Esophagus muscularis mucosa (tissue), 4 donors: Measurements from ENCODE around the gene PARD3B. TPM values are rescaled to one million over a fixed set of nuclear protein-coding genes. Genes with fewer than 3 reads are reported as not detected.

ENCODE experiments used
- DNase-seq: peaks from one replicate; pipeline ENCODE4 v3.0.0-alpha.2; 2017; ENCODE audit errors: extremely low spot score
- H3K27ac ChIP-seq, 4 donors: fragments of 200-600 bp; sonication (generic); replicated peaks in 1 of 4; 1 replicate in 3 of 4; 2 replicates in 1 of 4; pipeline ENCODE4 v1.5.1; 2016 to 2019; ENCODE audit warnings: mild to moderate bottlenecking in 1 of 4
- H3K27me3 ChIP-seq, 4 donors: fragments of 200-600 bp; sonication (generic); one replicate each; pipeline versions ENCODE4 v1.5.1 to v1.6.0; 2016 to 2019
- H3K36me3 ChIP-seq, 4 donors: fragments of 200-600 bp; sonication (generic); one replicate each; pipeline ENCODE4 v1.5.1; 2016 to 2019
- H3K4me1 ChIP-seq, 4 donors: fragments of 200-600 bp; sonication (generic); one replicate each; pipeline ENCODE4 v1.5.1; 2016 to 2019
- H3K4me3 ChIP-seq, 4 donors: fragments of 200-600 bp; sonication (generic); 1 replicate in 2 of 4; 2 replicates in 2 of 4; pipeline ENCODE4 v1.5.1; 2016 to 2019; ENCODE audit warnings: mild to moderate bottlenecking in 4 of 4, moderate library complexity in 1 of 4
- H3K9me3 ChIP-seq, 4 donors: fragments of 200-600 bp; sonication (generic); 1 replicate in 3 of 4; 2 replicates in 1 of 4; pipeline ENCODE4 v1.5.1; 2016 to 2019
- EP300 ChIP-seq: sonication (generic); formaldehyde crosslinking; IDR thresholded peaks from one replicate; pipeline ENCODE4 v1.6.1; 2017; ENCODE audit warnings: antibody characterized with exemption
- POLR2A ChIP-seq: fragments of 450-650 bp; IDR thresholded peaks from one replicate; pipeline ENCODE4 v1.6.1; 2017; ENCODE audit warnings: antibody characterized with exemption, moderate library complexity, mild to moderate bottlenecking, low read depth
- POLR2AphosphoS5 ChIP-seq, 2 donors: sonication (generic); formaldehyde crosslinking; IDR thresholded peaks; one replicate each; pipeline ENCODE4 v1.6.1; 2017; ENCODE audit warnings: antibody characterized with exemption in 2 of 2
- WGBS: methylation state at CpG from one replicate; pipeline ENCODE4 v1.1.5; 2018; 5-methylcytosine and 5-hydroxymethylcytosine counted together
- intact Hi-C: fragments of 100-400 bp; cut with DNase I; formaldehyde crosslinking; loops from one replicate; pipeline ENCODE4 v1.15.1; 2023
- total RNA-seq, 4 donors: library from RNA; depleted of rRNA; stranded (reverse); fragments of >200 nt; gene quantifications; one replicate each; pipeline versions ENCODE4 v1.1.0 to v1.2.1, GENCODE V29; 2016
- TF ChIP-seq, protein P1 (sequence below), 3 experiments: fragments of 200-600 bp in 2 of 3; fragments of 450-650 bp in 1 of 3; sonication (generic) in 2 of 3; IDR thresholded peaks; one replicate each; pipeline ENCODE4 v1.5.1; 2017 to 2019; ENCODE audit warnings: antibody characterized with exemption in 3 of 3, mild to moderate bottlenecking in 2 of 3, moderate library complexity in 1 of 3

Gene PARD3B
- total RNA-seq, 4 donors from 2014 or later: 24.2 to 40.8 (median 32.5) TPM

DNA sequence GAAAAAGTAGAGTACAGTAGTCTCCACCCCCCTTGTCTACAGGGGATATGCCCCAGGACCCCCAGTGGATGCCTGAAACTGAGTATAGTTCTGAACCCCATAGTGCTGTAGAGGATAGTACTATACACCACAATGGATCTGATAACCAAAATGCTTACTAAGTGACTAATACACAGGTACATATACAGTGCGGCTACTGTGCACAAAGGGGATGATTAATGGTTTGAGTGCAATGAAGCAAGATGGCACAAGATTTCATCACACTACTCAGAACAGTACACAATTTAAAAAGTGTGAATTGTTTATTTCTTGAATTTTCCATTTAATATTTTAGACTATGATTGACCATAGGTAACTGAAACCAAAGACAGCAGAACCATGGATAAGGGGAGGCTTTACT is 690.2 kb downstream of the PARD3B start:
- WGBS: 100% methylated on average over 1 of the region's 1 CpG
- Histone ChIP-seq H3K27ac (no peak overlapping the region), H3K9me3 (no peaks in the 10 kb centered on the region), H3K36me3 (peaks cover 0 to 5% (median 0%) of the 10 kb centered on the region in 4 donors), H3K4me3 (no peak overlapping the region), H3K27me3 (no peaks in the 10 kb centered on the region), H3K4me1 (no peaks in the 10 kb centered on the region)
- DNase-seq: no peak
- TF ChIP-seq POLR2A: no peak
- TF ChIP-seq POLR2AphosphoS5 (IDR thresholded peaks at IDR 0.05): no peak
- TF ChIP-seq, protein P1, sequence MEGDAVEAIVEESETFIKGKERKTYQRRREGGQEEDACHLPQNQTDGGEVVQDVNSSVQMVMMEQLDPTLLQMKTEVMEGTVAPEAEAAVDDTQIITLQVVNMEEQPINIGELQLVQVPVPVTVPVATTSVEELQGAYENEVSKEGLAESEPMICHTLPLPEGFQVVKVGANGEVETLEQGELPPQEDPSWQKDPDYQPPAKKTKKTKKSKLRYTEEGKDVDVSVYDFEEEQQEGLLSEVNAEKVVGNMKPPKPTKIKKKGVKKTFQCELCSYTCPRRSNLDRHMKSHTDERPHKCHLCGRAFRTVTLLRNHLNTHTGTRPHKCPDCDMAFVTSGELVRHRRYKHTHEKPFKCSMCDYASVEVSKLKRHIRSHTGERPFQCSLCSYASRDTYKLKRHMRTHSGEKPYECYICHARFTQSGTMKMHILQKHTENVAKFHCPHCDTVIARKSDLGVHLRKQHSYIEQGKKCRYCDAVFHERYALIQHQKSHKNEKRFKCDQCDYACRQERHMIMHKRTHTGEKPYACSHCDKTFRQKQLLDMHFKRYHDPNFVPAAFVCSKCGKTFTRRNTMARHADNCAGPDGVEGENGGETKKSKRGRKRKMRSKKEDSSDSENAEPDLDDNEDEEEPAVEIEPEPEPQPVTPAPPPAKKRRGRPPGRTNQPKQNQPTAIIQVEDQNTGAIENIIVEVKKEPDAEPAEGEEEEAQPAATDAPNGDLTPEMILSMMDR (IDR thresholded peaks at IDR 0.05): no peak
- TF ChIP-seq EP300: no peak
- intact Hi-C loops: no loop called here

DNA sequence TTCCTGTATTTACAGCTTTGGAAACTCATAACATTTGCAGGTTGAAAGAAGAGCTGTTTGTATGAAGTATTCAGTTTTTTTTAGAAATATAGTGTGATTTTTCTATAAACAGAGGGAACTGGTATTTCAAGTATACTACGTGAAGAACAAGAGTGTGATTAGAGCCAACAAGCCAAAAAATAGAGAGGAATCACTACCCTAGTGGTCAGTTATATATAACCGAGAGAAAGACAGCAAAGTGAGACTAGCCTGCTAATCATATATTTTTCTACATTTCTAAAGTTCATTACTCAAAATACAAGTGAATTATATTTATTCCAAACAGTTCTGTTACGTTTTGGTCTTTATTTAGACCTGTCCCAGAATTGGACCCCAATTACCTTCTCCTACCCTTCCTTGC is 692.2 kb downstream of the PARD3B start:
- intact Hi-C loops: no loop called here
- no peak for DNase-seq

DNA sequence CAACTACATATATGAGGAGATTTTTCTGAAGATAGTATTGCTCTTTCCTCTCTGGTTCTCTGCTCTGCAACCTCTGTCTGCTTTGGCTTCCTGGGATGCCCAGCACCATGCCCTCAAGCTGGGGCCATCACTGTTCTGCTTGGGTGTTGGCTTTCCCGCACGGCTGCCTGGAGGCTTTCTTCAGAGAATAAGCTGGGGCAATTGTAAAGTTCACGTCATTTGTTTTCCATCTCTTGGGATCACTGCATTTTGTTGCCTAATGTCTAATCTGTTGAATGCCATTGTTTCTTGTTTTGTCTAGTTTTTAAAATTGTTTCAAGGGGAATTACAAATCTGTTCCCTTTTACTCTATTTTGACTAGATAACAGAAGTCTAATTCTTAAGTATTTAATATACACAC is 699.7 kb downstream of the PARD3B start:
- Histone ChIP-seq H3K27ac (no peak overlapping the region), H3K36me3 (no peaks in the 10 kb centered on the region), H3K4me1 (peaks cover 0 to 12% (median 0%) of the 10 kb centered on the region in 4 donors), H3K27me3 (no peaks in the 10 kb centered on the region), H3K9me3 (no peaks in the 10 kb centered on the region), H3K4me3 (no peak overlapping the region)
- no peak for DNase-seq
- intact Hi-C loops: no loop called here
- TF ChIP-seq POLR2A (no peak), EP300 (no peak), POLR2AphosphoS5 (IDR thresholded peaks at IDR 0.05) (no peak)
- TF ChIP-seq, protein P1 (IDR thresholded peaks at IDR 0.05): no peak
- 71% methylated on average over 3 of the region's 3 CpGs for WGBS

More for the DNA sequence above, 692.2 kb downstream of the PARD3B start:
- Histone ChIP-seq H3K4me3 (no peak overlapping the region), H3K36me3 (no peaks in the 10 kb centered on the region), H3K4me1 (no peaks in the 10 kb centered on the region), H3K27me3 (no peaks in the 10 kb centered on the region), H3K9me3 (no peaks in the 10 kb centered on the region), H3K27ac (no peak overlapping the region)
- WGBS: 75% methylated on average over 3 of the region's 3 CpGs
- no peak for TF ChIP-seq POLR2AphosphoS5 (IDR thresholded peaks at IDR 0.05)
- TF ChIP-seq POLR2A: no peak
- TF ChIP-seq EP300: no peak
- TF ChIP-seq, protein P1 (IDR thresholded peaks at IDR 0.05): no peak

DNA sequence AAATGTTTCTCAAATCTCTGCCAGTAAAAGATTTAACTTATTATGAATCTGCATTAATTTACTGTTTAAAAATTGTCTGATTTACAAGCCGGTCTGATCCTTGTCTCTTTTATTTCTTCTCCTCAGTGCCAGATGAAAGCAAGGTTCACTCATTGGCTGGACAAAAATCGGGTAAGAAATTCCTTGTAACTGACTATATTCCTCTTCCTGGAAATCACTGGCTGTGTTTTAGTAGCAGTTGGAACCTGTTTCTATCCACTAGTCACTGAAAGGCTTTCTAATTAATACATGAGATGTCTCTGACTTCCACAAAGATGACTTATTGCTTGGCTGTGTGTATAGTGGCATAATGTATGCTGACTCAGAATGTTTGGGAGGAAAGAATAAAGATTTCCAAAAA is 700.4 kb downstream of the PARD3B start:
- Histone ChIP-seq H3K9me3 (no peaks in the 10 kb centered on the region), H3K4me3 (no peak overlapping the region), H3K36me3 (no peaks in the 10 kb centered on the region), H3K27me3 (no peaks in the 10 kb centered on the region), H3K27ac (no peak overlapping the region), H3K4me1 (peaks cover 0 to 12% (median 0%) of the 10 kb centered on the region in 4 donors)
- WGBS: 36% methylated on average over 2 of the region's 2 CpGs
- DNase-seq: no peak
- intact Hi-C loops: no loop called here
- TF ChIP-seq EP300 (no peak), POLR2A (no peak), POLR2AphosphoS5 (IDR thresholded peaks at IDR 0.05) (no peak)
- TF ChIP-seq, protein P1 (IDR thresholded peaks at IDR 0.05): no peak

DNA sequence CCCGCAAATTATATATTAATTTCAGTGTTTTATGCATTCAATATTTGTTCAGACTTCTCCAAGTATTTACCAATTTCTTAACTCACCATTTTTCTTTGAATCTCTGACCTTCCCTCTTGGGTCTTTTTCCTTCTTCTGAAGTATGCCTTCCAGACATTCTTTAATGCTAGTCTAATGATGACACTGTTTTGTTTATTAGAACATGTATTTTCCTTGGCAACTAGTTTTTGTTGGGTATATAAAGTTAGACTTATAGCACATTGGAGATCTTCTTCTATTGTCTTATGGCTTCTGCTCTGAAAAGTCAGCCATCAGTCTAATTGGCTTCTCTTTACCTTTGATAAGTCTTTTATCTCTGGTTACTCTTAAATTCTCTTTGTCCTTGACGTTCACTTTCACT is 713.8 kb downstream of the PARD3B start:
- intact Hi-C loops: no loop called here
- H3K4me1 ChIP-seq: no peaks in the 10 kb centered on the region
- TF ChIP-seq POLR2A: no peak
- TF ChIP-seq POLR2AphosphoS5 (IDR thresholded peaks at IDR 0.05): no peak
- no peak for TF ChIP-seq EP300
- TF ChIP-seq, protein P1 (IDR thresholded peaks at IDR 0.05): no peak
- no peaks in the 10 kb centered on the region for H3K9me3 ChIP-seq
- no peaks in the 10 kb centered on the region for H3K27me3 ChIP-seq
- H3K27ac ChIP-seq: no peak overlapping the region
- 90% methylated on average over 2 of the region's 2 CpGs for WGBS
- H3K36me3 ChIP-seq: no peaks in the 10 kb centered on the region
- no peak for DNase-seq
- H3K4me3 ChIP-seq: no peak overlapping the region
